Muscle of leg (tissue), 11 donors: ENCODE measurements around the gene ANGPT4. TPM values are rescaled to one million over a fixed set of nuclear protein-coding genes. Genes with fewer than 3 reads are reported as not detected.

Experiments used
- DNase-seq: peaks from one replicate; pipeline ENCODE4 v3.0.0; 2013
- H3K27ac ChIP-seq: one replicate; pipeline ENCODE4 v1.5.1; 2013; ENCODE audit warnings: mild to moderate bottlenecking, low read length, control low read depth
- H3K27me3 ChIP-seq: one replicate; pipeline ENCODE4 v1.6.1; 2013; ENCODE audit warnings: low read length; ENCODE audit not compliant: control insufficient read depth, insufficient read depth
- H3K36me3 ChIP-seq: one replicate; pipeline ENCODE4 v1.6.1; 2013; ENCODE audit warnings: low read length; ENCODE audit not compliant: control insufficient read depth, insufficient read depth
- H3K4me1 ChIP-seq: one replicate; pipeline ENCODE4 v1.6.1; 2013; ENCODE audit warnings: low read length; ENCODE audit not compliant: control insufficient read depth, insufficient read depth
- H3K4me3 ChIP-seq: one replicate; pipeline ENCODE4 v1.5.1; 2013; ENCODE audit warnings: low read length, control low read depth
- H3K9me3 ChIP-seq: replicated peaks from 2 replicates; pipeline ENCODE4 v1.6.1; 2013; ENCODE audit warnings: low read depth, low read length; ENCODE audit not compliant: control insufficient read depth
- WGBS: methylation state at CpG from one replicate; pipeline ENCODE4 v1.1.5; 2013; ENCODE audit warnings: missing lambda C conversion rate; ENCODE audit not compliant: insufficient coverage; 5-methylcytosine and 5-hydroxymethylcytosine counted together
- polyA plus RNA-seq, 8 donors: library from polyadenylated mRNA; unstranded; fragments of 120-200 nt; gene quantifications; one replicate each; pipeline versions ENCODE4 v1.2.1 to v1.2.3, GENCODE V29; 2013; ENCODE audit warnings: inconsistent platforms in 1 of 8, low replicate concordance in 1 of 8; ENCODE audit not compliant: insufficient read length in 8 of 8, insufficient read depth in 1 of 8
- total RNA-seq: library from RNA; stranded (reverse); fragments of 120-200 nt; gene quantifications from one replicate; pipeline ENCODE4 v1.2.4, GENCODE V29; 2013

ANGPT4 gene
- total and polyA plus RNA-seq, 9 donors, result 0.03 to 0.12 (median 0.05) TPM; not detected in 1

GRCh38 chr20:821046-821730, 94.9 kb downstream of the ANGPT4 start:
- H3K4me3 ChIP-seq, result no peak overlapping the region
- DNase-seq, result no peak
- no peaks in the 10 kb centered on the region for H3K9me3 ChIP-seq
- 42% methylated on average over 6 of the region's 6 CpGs for WGBS
- H3K4me1 ChIP-seq, result peaks cover 16% of the 10 kb centered on the region
- H3K27me3 ChIP-seq, result no peaks in the 10 kb centered on the region
- peak overlapping the region; percentile 81 for H3K27ac ChIP-seq
- no peaks in the 10 kb centered on the region for H3K36me3 ChIP-seq

- no peak overlapping the region for H3K27ac ChIP-seq
- no peaks in the 10 kb centered on the region for H3K9me3 ChIP-seq
Observed at GRCh38 chr20:820323-820953, 95.7 kb downstream of the ANGPT4 start.

More at GRCh38 chr20:820323-820953, 95.7 kb downstream of the ANGPT4 start:
- no peak for DNase-seq
- Histone ChIP-seq H3K4me3 (no peak overlapping the region), H3K27me3 (peaks cover 2% of the 10 kb centered on the region), H3K36me3 (no peaks in the 10 kb centered on the region), H3K4me1 (peaks cover 16% of the 10 kb centered on the region)
- WGBS, result 67% methylated on average over 1 of the region's 3 CpGs

Other genes with a start within 250 kb of the ANGPT4 start
- not detected for gene SCRT2, start 240.5 kb downstream of the ANGPT4 start, total RNA-seq
- under 1 TPM in 1 of 8 donors, not detected in 7; 0.05 TPM for gene SCRT2, start 240.5 kb downstream of the ANGPT4 start, polyA plus RNA-seq
- gene SLC52A3, start 147.8 kb downstream of the ANGPT4 start, total RNA-seq, result 0.22 TPM
- gene SLC52A3, start 147.8 kb downstream of the ANGPT4 start, polyA plus RNA-seq, result under 1 TPM; 0.26 to 0.69 (median 0.50) TPM
- 7.2 TPM for gene FAM110A, start 82.6 kb downstream of the ANGPT4 start, total RNA-seq
- gene FAM110A, start 82.6 kb downstream of the ANGPT4 start, polyA plus RNA-seq, result 10 to 100 TPM; 10.0 to 23.5 (median 16.2) TPM
- not detected for gene RSPO4, start 86.0 kb upstream of the ANGPT4 start, total RNA-seq
- under 1 TPM; 0.04 to 0.47 (median 0.19) TPM for gene RSPO4, start 86.0 kb upstream of the ANGPT4 start, polyA plus RNA-seq
- gene PSMF1, start 202.3 kb upstream of the ANGPT4 start, total RNA-seq, result 25.3 TPM
- 100 to 1,000 TPM in 4 of 8 donors, 10 to 100 TPM in 4; 93.7 to 117 (median 99.7) TPM for gene PSMF1, start 202.3 kb upstream of the ANGPT4 start, polyA plus RNA-seq